AG04450 (cell line): ENCODE results near the gene TRIO. TPM values are rescaled to one million over a fixed set of nuclear protein-coding genes. Genes with fewer than 3 reads are reported as not detected.

Experiments used
- CTCF ChIA-PET: fragments of 300-600, 350-600 bp; formaldehyde crosslinking; extraction: SDS; loops from one replicate; lab custom pipeline; 2022; ENCODE audit warnings: antibody characterized with exemption, inconsistent platforms; lab: Charles Lee
- POLR2A ChIA-PET: fragments of 350-600 bp; formaldehyde crosslinking; extraction: SDS; loops from one replicate; lab custom pipeline; 2021; ENCODE audit warnings: antibody characterized with exemption, inconsistent platforms; lab: Yijun Ruan, JAX
- DNase-seq: peaks from one replicate; pipeline ENCODE4 v3.0.0-alpha.2; 2011; ENCODE audit warnings: low read depth, low spot score
- H3K27ac ChIP-seq: one replicate; pipeline ENCODE4 v1.5.1; 2012; ENCODE audit warnings: low read depth, low read length, control low read depth
- H3K27me3 ChIP-seq: one replicate; pipeline ENCODE4 v1.6.0; 2012; ENCODE audit warnings: low read length; ENCODE audit not compliant: control insufficient read depth, insufficient read depth
- H3K4me3 ChIP-seq: 2 replicates; pipeline ENCODE4 v1.5.1; 2011; ENCODE audit warnings: mild to moderate bottlenecking, low read depth, low read length, control low read depth
- H3K9me3 ChIP-seq: 2 replicates; pipeline ENCODE4 v1.5.1; 2012; ENCODE audit warnings: low read length; ENCODE audit not compliant: control insufficient read depth, insufficient read depth
- polyA plus RNA-seq: library from polyadenylated mRNA; depleted of rRNA; stranded (reverse); fragments of >200 nt; gene quantifications from 2 replicates; pipeline ENCODE4 v1.2.3, GENCODE V29; 2011
- TF ChIP-seq, protein P1 (sequence below): IDR thresholded peaks from 2 replicates; pipeline ENCODE4 v1.5.1; 2011; ENCODE audit warnings: low read depth, low read length, control low read depth, inconsistent platforms

The TRIO gene
- polyA plus RNA-seq, 1 experiment: 268 TPM

DNA sequence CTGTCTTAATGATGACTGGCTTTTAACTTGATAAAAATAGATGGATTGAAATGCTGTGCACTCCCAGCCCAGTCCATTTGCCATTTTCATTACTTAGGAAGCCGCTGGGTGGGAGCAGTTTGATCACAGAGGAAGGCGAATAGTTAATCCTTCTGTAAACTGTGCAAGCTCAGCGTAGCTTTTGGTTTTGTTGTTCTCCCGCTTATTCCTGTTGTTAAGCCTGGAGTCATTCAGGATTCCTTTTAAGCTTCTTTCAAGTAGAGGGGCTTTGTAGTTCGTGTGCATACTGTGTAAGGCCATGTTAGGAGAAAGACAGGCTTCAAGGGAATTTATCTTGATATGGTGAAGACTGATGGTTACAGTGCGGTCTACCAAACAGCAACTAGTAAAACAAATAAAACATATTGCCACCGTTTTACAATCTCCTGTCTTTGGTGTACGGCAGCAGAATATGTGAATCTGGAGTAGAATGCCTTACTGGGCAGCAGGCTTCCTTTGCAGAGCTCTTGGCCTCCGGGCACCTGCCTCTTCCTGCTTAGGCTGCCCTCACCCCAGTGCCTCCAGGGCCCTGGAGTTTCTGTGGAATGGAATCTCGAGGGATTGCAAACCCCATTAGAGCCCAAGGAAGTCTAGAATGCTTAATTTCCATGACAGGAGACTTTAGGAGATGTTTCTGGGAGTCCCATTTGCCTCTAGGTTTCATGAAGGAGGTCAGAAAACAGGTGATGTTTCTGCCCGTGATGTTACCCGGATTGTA, 141.4 kb downstream of the TRIO start:
- POLR2A ChIA-PET: no interaction called here
- DNase-seq: no peak
- Histone ChIP-seq H3K9me3 (no peaks in the 10 kb centered on the region), H3K27me3 (no peaks in the 10 kb centered on the region), H3K4me3 (no peak overlapping the region), H3K27ac (no peak overlapping the region)
- CTCF ChIA-PET: interaction anchor here (1.1 kb wide), 1 partner anchor 14 kb away, joined by 6 read pairs; no protein-coding TSS in a partner anchor
- TF ChIP-seq, protein P1, sequence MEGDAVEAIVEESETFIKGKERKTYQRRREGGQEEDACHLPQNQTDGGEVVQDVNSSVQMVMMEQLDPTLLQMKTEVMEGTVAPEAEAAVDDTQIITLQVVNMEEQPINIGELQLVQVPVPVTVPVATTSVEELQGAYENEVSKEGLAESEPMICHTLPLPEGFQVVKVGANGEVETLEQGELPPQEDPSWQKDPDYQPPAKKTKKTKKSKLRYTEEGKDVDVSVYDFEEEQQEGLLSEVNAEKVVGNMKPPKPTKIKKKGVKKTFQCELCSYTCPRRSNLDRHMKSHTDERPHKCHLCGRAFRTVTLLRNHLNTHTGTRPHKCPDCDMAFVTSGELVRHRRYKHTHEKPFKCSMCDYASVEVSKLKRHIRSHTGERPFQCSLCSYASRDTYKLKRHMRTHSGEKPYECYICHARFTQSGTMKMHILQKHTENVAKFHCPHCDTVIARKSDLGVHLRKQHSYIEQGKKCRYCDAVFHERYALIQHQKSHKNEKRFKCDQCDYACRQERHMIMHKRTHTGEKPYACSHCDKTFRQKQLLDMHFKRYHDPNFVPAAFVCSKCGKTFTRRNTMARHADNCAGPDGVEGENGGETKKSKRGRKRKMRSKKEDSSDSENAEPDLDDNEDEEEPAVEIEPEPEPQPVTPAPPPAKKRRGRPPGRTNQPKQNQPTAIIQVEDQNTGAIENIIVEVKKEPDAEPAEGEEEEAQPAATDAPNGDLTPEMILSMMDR: no peak

GRCh38 chr5:14286007-14286406, 142.9 kb downstream of the TRIO start:
- POLR2A ChIA-PET: no interaction called here
- no peak for DNase-seq

GRCh38 chr5:14286574-14287421, 143.7 kb downstream of the TRIO start:
- Histone ChIP-seq H3K4me3 (no peak overlapping the region), H3K27me3 (no peaks in the 10 kb centered on the region), H3K9me3 (no peaks in the 10 kb centered on the region), H3K27ac (no peak overlapping the region)
- POLR2A ChIA-PET: no interaction called here
- CTCF ChIA-PET: interaction anchor here (2.2 kb wide), 1 partner anchor 16 kb away, joined by 11 read pairs; no protein-coding TSS in a partner anchor
- TF ChIP-seq, protein P1: no peak
- DNase-seq: no peak

More at GRCh38 chr5:14286007-14286406, 142.9 kb downstream of the TRIO start:
- Histone ChIP-seq H3K27ac (no peak overlapping the region), H3K27me3 (no peaks in the 10 kb centered on the region), H3K9me3 (no peaks in the 10 kb centered on the region), H3K4me3 (no peak overlapping the region)
- CTCF ChIA-PET: interaction anchor here (2.2 kb wide), 1 partner anchor 16 kb away, joined by 11 read pairs; no protein-coding TSS in a partner anchor
- TF ChIP-seq, protein P1: no peak

- H3K27me3 ChIP-seq: no peaks in the 10 kb centered on the region
- TF ChIP-seq, protein P1: no peak
- ChIA-PET CTCF (interaction anchor here (0.8 kb wide), 1 partner anchor 23 kb away, joined by 4 read pairs; no protein-coding TSS in a partner anchor), POLR2A (no interaction called here)
- no peak for DNase-seq
- no peaks in the 10 kb centered on the region for H3K9me3 ChIP-seq
- no peak overlapping the region for H3K4me3 ChIP-seq
- peak overlapping the region; percentile 32 for H3K27ac ChIP-seq
Measured at GRCh38 chr5:14292766-14293658, 149.9 kb downstream of the TRIO start.
